K562 (cell line): Measurements from ENCODE around the gene FMN1. TPM values are rescaled to one million over a fixed set of nuclear protein-coding genes. Genes with fewer than 3 reads are reported as not detected.
A peak's percentile ranks its signal among the peaks of the same experiment; 100 is the strongest.

Source experiments
- ATAC-seq: fragments of 200-7000 bp; cut with Tn5 transposase; 3 replicates; pipeline ENCODE4 v1.9.1; 2020; ENCODE audit warnings: moderate library complexity
- BruUV-seq: library from RNA; stranded (reverse); fragments of 400-500 nt; replicated peaks from 2 replicates; lab custom pipeline; 2021; lab: Mats Ljungman, UMichigan
- CTCF ChIA-PET: fragments of 300-600 bp; formaldehyde crosslinking; extraction: SDS; loops from one replicate; lab custom pipeline; 2021; ENCODE audit warnings: low intra/inter-chr PET ratio; lab: Yijun Ruan, JAX
- POLR2A ChIA-PET: fragments of 300-600, 350-650 bp; sonication (Branson Sonifier 250); formaldehyde crosslinking; extraction: SDS; loops from one replicate; lab custom pipeline; 2021; ENCODE audit warnings: antibody characterized with exemption, inconsistent platforms; lab: Yijun Ruan, JAX
- DNase-seq, 4 experiments: peaks; one replicate each; pipeline versions ENCODE4 v3.0.0 to v3.0.0-alpha.2; 2011 to 2018; ENCODE audit warnings: low spot score in 3 of 4, mixed read lengths in 3 of 4; ENCODE audit errors: extremely low read depth in 1 of 4
- FAIRE-seq: peaks from 2 replicates; lab custom pipeline; 2011; peaks lifted over from hg19 to GRCh38; lab: Jason Lieb, UNC
- H2AFZ ChIP-seq: 2 replicates; pipeline ENCODE4 v1.6.0; 2011; ENCODE audit warnings: low read depth, low read length, control low read depth, inconsistent platforms
- H3K27ac ChIP-seq: fragments of 200-600 bp; 3 replicates; pipeline ENCODE4 v1.8.0; 2011; ENCODE audit warnings: low read depth, mild to moderate bottlenecking, control low read depth, inconsistent platforms, low read length, moderate library complexity, mixed read lengths; ENCODE audit errors: extremely low read depth
- H3K27me3 ChIP-seq, 2 experiments: fragments of 300-600 bp in 1 of 2; 2 replicates in 1 of 2; 3 replicates in 1 of 2; pipeline versions ENCODE4 v1.6.0 to v1.8.0; 2011; ENCODE audit warnings: inconsistent platforms in 2 of 2, low read length in 2 of 2, mild to moderate bottlenecking in 1 of 2, mixed read lengths in 1 of 2, moderate library complexity in 1 of 2; ENCODE audit not compliant: control insufficient read depth in 2 of 2, insufficient read depth in 2 of 2
- H3K36me3 ChIP-seq: fragments of 300-600 bp; 3 replicates; pipeline ENCODE4 v1.8.0; 2011; ENCODE audit warnings: mild to moderate bottlenecking, low read length, inconsistent platforms; ENCODE audit not compliant: control insufficient read depth, insufficient read depth
- H3K4me1 ChIP-seq, 2 experiments: fragments of 200-600 bp in 1 of 2; replicated peaks in 1 of 2; 2 replicates in 1 of 2; 3 replicates in 1 of 2; pipeline versions ENCODE4 v1.5.1 to v1.8.0; 2011; ENCODE audit warnings: inconsistent platforms in 2 of 2, low read length in 2 of 2, mild to moderate bottlenecking in 1 of 2, mixed read lengths in 1 of 2, moderate library complexity in 1 of 2; ENCODE audit not compliant: control insufficient read depth in 2 of 2, insufficient read depth in 2 of 2
- H3K4me2 ChIP-seq: 2 replicates; pipeline ENCODE4 v1.6.1; 2011; ENCODE audit warnings: low read length, control low read depth, inconsistent platforms, mixed read lengths; ENCODE audit not compliant: insufficient read depth
- H3K4me3 ChIP-seq: fragments of 200-600 bp; sonication (generic), shearing (Covaris generic); 2 replicates; pipeline ENCODE4 v1.5.1; 2016; ENCODE audit warnings: control low read depth, inconsistent platforms
- H3K79me2 ChIP-seq: fragments of 200-600 bp; 3 replicates; pipeline ENCODE4 v1.8.0; 2011; ENCODE audit warnings: low read length, inconsistent platforms; ENCODE audit not compliant: control insufficient read depth, insufficient read depth
- H3K9ac ChIP-seq, 2 experiments: 2 replicates each; pipeline versions ENCODE4 v1.6.0 to v1.6.1; 2011; ENCODE audit warnings: low read depth in 2 of 2, low read length in 2 of 2, control low read depth in 1 of 2, inconsistent platforms in 1 of 2, mild to moderate bottlenecking in 1 of 2, mixed read lengths in 1 of 2; ENCODE audit not compliant: insufficient read depth in 1 of 2
- H3K9me1 ChIP-seq: one replicate; pipeline ENCODE4 v1.6.0; 2011; ENCODE audit warnings: inconsistent platforms, mild to moderate bottlenecking, low read length, moderate library complexity; ENCODE audit not compliant: control insufficient read depth, insufficient read depth
- H3K9me3 ChIP-seq: replicated peaks from 2 replicates; pipeline ENCODE4 v1.5.1; 2011; ENCODE audit warnings: low read depth, low read length, inconsistent platforms; ENCODE audit not compliant: control insufficient read depth, insufficient read depth
- H4K20me1 ChIP-seq: replicated peaks from 2 replicates; pipeline ENCODE4 v1.6.1; 2011; ENCODE audit warnings: low read length, inconsistent platforms, mixed read lengths; ENCODE audit not compliant: control insufficient read depth, insufficient read depth
- CLOCK ChIP-seq: fragments of 250-450 bp; sonication (Bioruptor Pico); IDR thresholded peaks from 2 replicates; pipeline ENCODE4 v1.4.0; 2020; ENCODE audit warnings: mild to moderate bottlenecking, moderate library complexity, borderline replicate concordance
- DDX20 ChIP-seq: fragments of 450-650 bp; IDR thresholded peaks from 2 replicates; pipeline ENCODE4 v1.6.1; 2016; ENCODE audit warnings: missing genetic modification characterization, low read depth, mild to moderate bottlenecking, missing compliant biosample characterization, moderate library complexity
- DLX4 ChIP-seq: fragments of 250-450 bp; sonication (Bioruptor Pico); IDR thresholded peaks from 2 replicates; pipeline ENCODE4 v1.6.1; 2021; ENCODE audit warnings: mild to moderate bottlenecking
- KDM2B ChIP-seq: fragments of 250-450 bp; sonication (Bioruptor Pico); IDR thresholded peaks from 2 replicates; pipeline ENCODE4 v1.8.0; 2021; ENCODE audit warnings: mild to moderate bottlenecking, moderate library complexity
- NCOR1 ChIP-seq: fragments of 450-650 bp; IDR thresholded peaks from 2 replicates; pipeline ENCODE4 v1.6.1; 2016; ENCODE audit warnings: mild to moderate bottlenecking, moderate library complexity
- PHF21A ChIP-seq: fragments of 450-650 bp; IDR thresholded peaks from 2 replicates; pipeline ENCODE4 v1.6.1; 2017; ENCODE audit warnings: low read depth, borderline replicate concordance
- PPARD ChIP-seq: fragments of 250-450 bp; sonication (Bioruptor Pico); IDR thresholded peaks from 2 replicates; pipeline ENCODE4 v1.8.0; 2022; ENCODE audit warnings: inconsistent platforms, mild to moderate bottlenecking, moderate library complexity
- SIRT6 ChIP-seq: IDR thresholded peaks from one replicate; pipeline ENCODE4 v1.6.1; 2012; ENCODE audit warnings: low read depth, mild to moderate bottlenecking, control low read depth, inconsistent platforms, low read length, moderate library complexity
- SMARCA4 ChIP-seq: fragments of 450-650 bp; IDR thresholded peaks from 2 replicates; pipeline ENCODE4 v1.6.1; 2016
- STAT5B ChIP-seq: fragments of 250-450 bp; sonication (Bioruptor Pico); IDR thresholded peaks from 2 replicates; pipeline ENCODE4 v1.8.0; 2021; ENCODE audit warnings: mild to moderate bottlenecking, inconsistent platforms
- ZBTB49 ChIP-seq: sonication (generic); formaldehyde crosslinking; IDR thresholded peaks from 2 replicates; pipeline ENCODE4 v1.8.0; 2022; ENCODE audit warnings: missing genetic modification reagents, mild to moderate bottlenecking, borderline replicate concordance
- ZNF165 ChIP-seq: fragments of 250-450 bp; sonication (Bioruptor Pico); IDR thresholded peaks from 2 replicates; pipeline ENCODE4 v1.4.0; 2020; ENCODE audit warnings: borderline replicate concordance
- WGBS: fragments of 100-300 bp; shearing (Covaris generic); methylation state at CpG from one replicate; pipeline ENCODE4 v1.1.6; 2016; ENCODE audit warnings: low coverage, mixed read lengths; ENCODE audit not compliant: insufficient coverage; ENCODE audit errors: missing lambda C conversion rate; 5-methylcytosine and 5-hydroxymethylcytosine counted together
- in situ Hi-C: fragments of 300-500 bp; cut with MboI; formaldehyde crosslinking; loops from 4 replicates; pipeline ENCODE4 v1.15.0; 2018; ENCODE audit warnings: inconsistent platforms, mixed read lengths
- intact Hi-C: fragments of 100-400 bp; cut with micrococcal nuclease; formaldehyde crosslinking; loops from 2 replicates; pipeline ENCODE4 v1.14.2; 2022
- polyA plus RNA-seq, 8 experiments: library from polyadenylated mRNA; depleted of rRNA in 4 of 8; stranded (reverse) in 5 of 8; unstranded in 3 of 8; fragments of >200 nt; fragmentation: Nextera tagmentation in 2 of 8; fragmentation: Illumina TruSeq in 1 of 8; extraction: Ambion mirVana in 2 of 8; extraction: Trizol in 1 of 8; gene quantifications; 2 replicates each; pipeline versions ENCODE4 v1.2.1 to v1.2.3, GENCODE V29; 2011 to 2014; ENCODE audit warnings: inconsistent platforms in 1 of 8, missing spikeins in 1 of 8
- total RNA-seq, 7 experiments: library from RNA; depleted of rRNA in 6 of 7; stranded (reverse); fragments of >200 nt in 6 of 7; fragmentation: Illumina TruSeq in 2 of 7; extraction: Trizol in 2 of 7; gene quantifications; 2 replicates each; pipeline versions ENCODE4 v1.2.1 to v1.2.3, GENCODE V29; 2011 to 2021; ENCODE audit warnings: low replicate concordance in 1 of 7

FMN1 gene
- total and polyA plus RNA-seq, 9 of the 15 experiments (the other 6 are each of a cell fraction or from before 2014, with no cell fraction given) = 0.03 to 0.07 (median 0.04) TPM; not detected in 6

GRCh38 chr15:32884146-32884545 lies 310.4 kb downstream of the FMN1 start:
- Histone ChIP-seq H3K79me2 (no peaks in the 10 kb centered on the region), H3K4me2 (no peak overlapping the region), H4K20me1 (no peaks in the 10 kb centered on the region), H3K36me3 (no peaks in the 10 kb centered on the region), H3K4me3 (no peak overlapping the region), H3K9me1 (no peaks in the 10 kb centered on the region), H3K9ac (no peak overlapping the region), H3K27me3 (no peaks in the 10 kb centered on the region; a peak in 1 of 5 replicates), H3K27ac (no peak overlapping the region), H3K9me3 (no peaks in the 10 kb centered on the region), H2AFZ (no peak overlapping the region), H3K4me1 (peaks cover 0 to 2% of the 10 kb centered on the region in 2 experiments; a peak in 1 of 5 replicates)
- BruUV-seq = no TSS peak
- in situ Hi-C loops = no loop called here
- ATAC-seq (no peak), FAIRE-seq (peak; percentile 35), DNase-seq (no peak)
- CTCF ChIA-PET = interaction anchor here (0.5 kb wide), 1 partner anchor 42 kb away, joined by 3 read pairs; no protein-coding TSS in a partner anchor
- intact Hi-C loops = no loop called here
- WGBS = 0% methylated on average over 6 of the region's 6 CpGs
- POLR2A ChIA-PET = no interaction called here
- TF ChIP-seq CLOCK (CRISPR knock-in tag) (no peak), STAT5B (CRISPR knock-in tag) (no peak), SIRT6 (no peak), NCOR1 (no peak), PHF21A (no peak), DLX4 (CRISPR knock-in tag) (no peak), ZNF165 (CRISPR knock-in tag) (no peak), KDM2B (CRISPR knock-in tag) (no peak), SMARCA4 (no peak), PPARD (CRISPR knock-in tag) (no peak), ZBTB49 (CRISPR knock-in tag) (no peak), DDX20 (no peak)
